HCT116 (cell line): ENCODE measurements around the gene PBX2.

Experiments
- TF ChIP-seq, protein P1 (sequence below), 3 experiments: fragments of 200-600 bp in 1 of 3; sonication (generic) in 1 of 3; IDR thresholded peaks in 2 of 3; conservative IDR thresholded peaks in 1 of 3; 2 replicates each; pipeline ENCODE4 v1.5.1; 2012 to 2017; ENCODE audit warnings: low read depth in 2 of 3, low read length in 2 of 3, antibody characterized with exemption in 1 of 3, borderline replicate concordance in 1 of 3, control low read depth in 1 of 3, mild to moderate bottlenecking in 1 of 3, mixed read lengths in 1 of 3, mixed run types in 1 of 3, moderate library complexity in 1 of 3; ENCODE audit not compliant: insufficient read depth in 1 of 3
- TF ChIP-seq, protein P2 (sequence below): IDR thresholded peaks from 2 replicates; pipeline ENCODE4 v1.6.1; 2012

DNA sequence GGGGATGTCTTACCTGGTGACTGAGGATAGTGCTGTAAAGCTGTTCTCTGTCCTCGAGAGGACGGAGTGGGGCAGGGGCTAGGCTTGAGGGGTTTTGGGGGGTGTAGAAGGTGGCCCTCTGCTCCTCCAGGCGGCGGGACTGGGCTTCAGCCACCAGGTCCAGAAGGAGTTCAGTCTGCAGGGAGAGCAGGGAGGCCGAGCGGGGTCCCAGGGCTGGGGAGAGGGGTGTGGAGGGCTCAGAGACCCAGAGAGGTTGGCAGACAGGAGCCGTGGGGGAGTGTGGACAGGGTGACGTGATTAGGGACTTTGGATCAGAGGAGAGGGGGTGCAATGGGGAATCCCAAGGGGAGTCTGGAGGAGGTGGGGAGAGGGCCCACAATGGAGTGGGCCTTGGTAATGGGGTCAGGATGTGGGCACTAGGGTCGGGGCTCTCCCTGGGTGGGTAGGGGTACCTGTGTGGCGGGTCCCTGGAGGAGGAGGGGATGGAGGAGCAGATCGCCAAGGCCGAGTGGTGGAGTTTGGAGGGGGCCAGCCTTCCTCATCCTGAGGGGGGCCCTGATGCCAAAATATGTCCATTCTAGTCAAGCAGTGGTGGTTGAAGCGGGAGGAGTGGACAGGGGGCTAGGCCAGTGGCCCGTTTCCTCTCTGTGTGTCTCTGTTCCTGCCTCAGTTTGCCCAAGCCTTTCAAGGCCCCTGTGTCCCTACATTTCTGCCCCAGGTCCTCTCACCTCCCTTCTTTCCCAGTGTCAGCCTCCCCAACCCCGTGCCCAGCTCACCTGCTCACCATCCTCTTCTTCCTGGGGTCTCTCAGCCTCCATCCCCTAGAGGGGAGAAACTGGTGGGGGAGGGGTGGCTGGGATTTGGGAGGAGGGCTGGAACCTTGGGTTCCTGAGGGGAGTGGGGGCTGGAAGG, 1.9 kb upstream of the PBX2 start:
- TF ChIP-seq, protein P1, sequence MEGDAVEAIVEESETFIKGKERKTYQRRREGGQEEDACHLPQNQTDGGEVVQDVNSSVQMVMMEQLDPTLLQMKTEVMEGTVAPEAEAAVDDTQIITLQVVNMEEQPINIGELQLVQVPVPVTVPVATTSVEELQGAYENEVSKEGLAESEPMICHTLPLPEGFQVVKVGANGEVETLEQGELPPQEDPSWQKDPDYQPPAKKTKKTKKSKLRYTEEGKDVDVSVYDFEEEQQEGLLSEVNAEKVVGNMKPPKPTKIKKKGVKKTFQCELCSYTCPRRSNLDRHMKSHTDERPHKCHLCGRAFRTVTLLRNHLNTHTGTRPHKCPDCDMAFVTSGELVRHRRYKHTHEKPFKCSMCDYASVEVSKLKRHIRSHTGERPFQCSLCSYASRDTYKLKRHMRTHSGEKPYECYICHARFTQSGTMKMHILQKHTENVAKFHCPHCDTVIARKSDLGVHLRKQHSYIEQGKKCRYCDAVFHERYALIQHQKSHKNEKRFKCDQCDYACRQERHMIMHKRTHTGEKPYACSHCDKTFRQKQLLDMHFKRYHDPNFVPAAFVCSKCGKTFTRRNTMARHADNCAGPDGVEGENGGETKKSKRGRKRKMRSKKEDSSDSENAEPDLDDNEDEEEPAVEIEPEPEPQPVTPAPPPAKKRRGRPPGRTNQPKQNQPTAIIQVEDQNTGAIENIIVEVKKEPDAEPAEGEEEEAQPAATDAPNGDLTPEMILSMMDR (IDR thresholded peaks at IDR 0.05 in 2 of 3, conservative IDR thresholded peaks at IDR 0.05 in 1 of 3; ENCODE audit: borderline replicate concordance in 1 of 3, insufficient read depth in 1 of 3, low read depth in 2 of 3, low read length in 2 of 3) = no peak
- TF ChIP-seq, protein P2, sequence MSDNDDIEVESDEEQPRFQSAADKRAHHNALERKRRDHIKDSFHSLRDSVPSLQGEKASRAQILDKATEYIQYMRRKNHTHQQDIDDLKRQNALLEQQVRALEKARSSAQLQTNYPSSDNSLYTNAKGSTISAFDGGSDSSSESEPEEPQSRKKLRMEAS = no peak
